Measurements from ENCODE around the gene NQO2.
"Not testable (repeated sequence)": the region's sequence is repeated elsewhere in the genome, so short reads cannot be mapped to it uniquely, and the experiment has no call there.

Gene NQO2

DNA sequence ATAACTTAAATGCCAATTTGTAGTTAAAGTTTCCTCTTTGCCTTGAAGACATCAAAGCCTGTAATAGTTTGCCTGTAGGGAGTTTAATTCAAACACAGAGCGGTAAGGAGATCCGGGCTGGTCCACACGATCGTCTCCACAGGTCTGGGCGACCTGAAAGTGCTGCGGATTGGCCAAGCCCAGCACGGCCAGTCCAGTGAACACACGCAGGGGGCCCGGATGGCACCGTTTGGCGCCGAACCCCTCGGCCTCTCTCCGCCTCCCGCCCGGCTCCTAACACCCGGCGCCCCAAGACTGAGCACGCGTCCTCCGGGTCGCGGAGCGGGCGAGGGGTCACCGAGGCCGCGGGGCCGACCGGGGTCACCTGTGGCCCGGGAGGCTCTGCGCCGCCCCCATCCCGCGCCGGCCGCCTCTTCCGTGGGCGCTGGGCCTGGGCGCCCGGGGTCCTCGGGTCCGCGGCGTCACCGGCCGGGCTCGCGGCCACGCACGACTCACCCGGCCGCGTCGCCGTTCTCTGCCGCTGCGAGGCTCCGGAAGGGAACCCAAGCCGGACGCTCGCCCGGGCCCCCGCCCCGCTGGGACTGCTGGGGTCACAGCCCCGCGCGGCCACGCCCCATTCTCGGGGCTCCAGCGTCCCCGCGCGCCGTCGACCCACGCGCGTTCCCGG is 28.8 kb upstream of the NQO2 start:
- Histone ChIP-seq H3K27ac (peak overlapping the region; percentile 71), H3K36me3 (no peaks in the 10 kb centered on the region), H3K9me3 (ENCODE audit: severe bottlenecking) (peaks cover 3% of the 10 kb centered on the region), H3K4me3 (ENCODE audit: low read depth, low read length) (peak overlapping the region; percentile 76), H3K27me3 (ENCODE audit: insufficient read depth, low read depth, severe bottlenecking) (no peaks in the 10 kb centered on the region)
- DNase-seq = peak; percentile 76
- TF ChIP-seq, protein P1, sequence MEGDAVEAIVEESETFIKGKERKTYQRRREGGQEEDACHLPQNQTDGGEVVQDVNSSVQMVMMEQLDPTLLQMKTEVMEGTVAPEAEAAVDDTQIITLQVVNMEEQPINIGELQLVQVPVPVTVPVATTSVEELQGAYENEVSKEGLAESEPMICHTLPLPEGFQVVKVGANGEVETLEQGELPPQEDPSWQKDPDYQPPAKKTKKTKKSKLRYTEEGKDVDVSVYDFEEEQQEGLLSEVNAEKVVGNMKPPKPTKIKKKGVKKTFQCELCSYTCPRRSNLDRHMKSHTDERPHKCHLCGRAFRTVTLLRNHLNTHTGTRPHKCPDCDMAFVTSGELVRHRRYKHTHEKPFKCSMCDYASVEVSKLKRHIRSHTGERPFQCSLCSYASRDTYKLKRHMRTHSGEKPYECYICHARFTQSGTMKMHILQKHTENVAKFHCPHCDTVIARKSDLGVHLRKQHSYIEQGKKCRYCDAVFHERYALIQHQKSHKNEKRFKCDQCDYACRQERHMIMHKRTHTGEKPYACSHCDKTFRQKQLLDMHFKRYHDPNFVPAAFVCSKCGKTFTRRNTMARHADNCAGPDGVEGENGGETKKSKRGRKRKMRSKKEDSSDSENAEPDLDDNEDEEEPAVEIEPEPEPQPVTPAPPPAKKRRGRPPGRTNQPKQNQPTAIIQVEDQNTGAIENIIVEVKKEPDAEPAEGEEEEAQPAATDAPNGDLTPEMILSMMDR (IDR thresholded peaks at IDR 0.05; ENCODE audit: low read depth, low read length) = no peak

DNA sequence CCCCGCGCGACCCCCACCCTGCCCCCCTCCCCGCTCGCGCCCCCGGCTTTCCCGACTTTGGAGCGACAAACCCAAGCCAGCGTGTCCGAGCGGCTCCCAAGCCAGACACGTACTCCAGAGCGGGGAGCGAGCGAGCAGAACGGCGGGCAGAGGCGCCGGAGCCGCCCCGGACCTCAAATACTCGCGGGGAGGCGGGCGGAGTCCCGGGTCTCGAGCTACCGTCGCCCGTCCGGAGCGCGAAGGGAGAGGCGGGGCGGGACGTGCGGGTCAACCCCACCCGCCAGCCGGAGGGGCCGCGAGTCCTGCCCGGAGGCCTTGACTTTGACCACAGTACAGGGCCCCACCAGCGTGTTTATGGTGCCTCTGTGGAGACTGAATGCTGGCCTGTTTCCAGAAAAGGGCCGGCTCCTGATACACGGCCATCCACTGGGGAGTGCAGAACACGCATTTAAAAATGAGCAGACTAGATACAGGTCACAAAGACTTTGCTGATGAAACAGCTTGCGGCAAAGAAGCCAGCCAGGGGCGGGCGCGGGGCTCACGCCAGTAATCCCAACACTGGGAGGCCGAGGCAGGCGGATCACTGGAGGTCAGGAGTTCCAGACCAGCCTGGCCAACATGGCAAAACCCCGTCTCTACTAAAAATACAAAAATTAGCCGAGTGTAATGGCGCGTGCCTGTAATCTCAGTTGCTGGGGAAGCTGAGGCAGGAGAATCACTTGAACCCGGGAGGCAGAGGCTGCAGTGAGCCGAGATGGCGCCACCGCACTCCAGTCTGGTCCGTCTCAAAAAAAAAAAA is 28.1 kb upstream of the NQO2 start, which contains the start of gene SERPINB6:
Gene SERPINB6 (minus strand): TSS at position 148 of the 799 bp plus-strand sequence. CDS start 12,235 bp downstream, outside the sequence.
- TF ChIP-seq, protein P1 (IDR thresholded peaks at IDR 0.05; ENCODE audit: low read depth, low read length) = no peak
- Histone ChIP-seq H3K27me3 (ENCODE audit: insufficient read depth, low read depth, severe bottlenecking) (no peaks in the 10 kb centered on the region), H3K36me3 (no peaks in the 10 kb centered on the region), H3K9me3 (ENCODE audit: severe bottlenecking) (peaks cover 3% of the 10 kb centered on the region), H3K27ac (peak within 1 kb of the TSS; percentile 71), H3K4me3 (ENCODE audit: low read depth, low read length) (peak within 1 kb of the TSS; percentile 76)
- peak; percentile 72 for DNase-seq

DNA sequence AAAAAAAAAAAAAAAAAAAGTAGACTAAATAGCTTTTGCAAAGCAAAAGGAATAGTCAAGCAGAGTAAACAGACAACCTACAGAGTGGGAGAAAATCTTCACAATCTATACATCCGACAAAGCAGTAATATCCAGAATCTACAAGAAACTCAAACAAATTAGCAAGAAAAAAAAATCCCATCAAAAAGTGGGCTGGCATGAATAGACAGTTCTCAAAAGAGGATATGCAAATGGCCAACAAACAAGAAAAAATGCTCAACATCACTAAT is 27.5 kb upstream of the NQO2 start:
- not testable (repeated sequence) for H3K27ac ChIP-seq; H3K36me3 ChIP-seq; H3K9me3 ChIP-seq (ENCODE audit: severe bottlenecking); DNase-seq; H3K27me3 ChIP-seq (ENCODE audit: insufficient read depth, low read depth, severe bottlenecking)
- peak overlapping the region; percentile 76 for H3K4me3 ChIP-seq (ENCODE audit: low read depth, low read length)

DNA sequence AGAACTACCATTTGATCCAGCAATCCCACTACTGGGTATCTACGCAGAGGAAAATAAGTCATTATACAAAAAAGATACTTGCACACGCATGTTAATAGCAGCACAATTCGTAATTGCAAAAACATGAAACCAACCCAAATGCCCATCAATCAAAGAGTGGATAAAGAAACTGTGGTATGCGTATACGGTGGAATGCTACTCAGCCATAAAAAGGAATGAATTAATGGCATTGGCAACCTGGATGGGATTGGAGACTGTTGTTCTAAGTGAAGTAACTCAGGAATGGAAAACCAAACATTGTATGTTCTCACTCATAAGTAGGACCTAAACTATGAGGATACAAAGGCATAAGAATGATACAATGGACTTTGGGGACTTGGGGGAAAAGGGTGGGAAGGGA is 27.0 kb upstream of the NQO2 start:
- not testable (repeated sequence) for H3K4me3 ChIP-seq (ENCODE audit: low read depth, low read length); DNase-seq; H3K27ac ChIP-seq; H3K27me3 ChIP-seq (ENCODE audit: insufficient read depth, low read depth, severe bottlenecking); H3K9me3 ChIP-seq (ENCODE audit: severe bottlenecking); H3K36me3 ChIP-seq

DNA sequence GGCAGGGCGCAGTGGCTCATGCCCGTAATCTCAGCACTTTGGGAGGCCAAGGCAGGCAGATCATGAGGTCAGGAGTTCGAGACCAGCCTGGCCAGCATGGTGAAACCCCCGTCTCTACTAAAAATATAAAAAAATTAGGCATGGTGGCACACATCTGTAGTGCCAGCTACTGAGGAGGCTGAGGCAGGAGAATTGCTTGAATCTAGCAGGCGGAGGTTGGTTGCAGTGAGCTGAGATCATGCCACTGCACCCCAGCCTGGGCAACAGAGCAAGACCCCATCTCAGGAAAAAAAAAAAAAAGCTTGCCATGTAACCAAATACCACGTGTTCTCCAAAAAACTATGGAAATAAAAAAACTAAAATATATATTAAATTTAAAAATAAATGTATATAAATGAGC is 26.5 kb upstream of the NQO2 start:
- H3K9me3 ChIP-seq (ENCODE audit: severe bottlenecking); H3K36me3 ChIP-seq; H3K27ac ChIP-seq; DNase-seq; H3K4me3 ChIP-seq (ENCODE audit: low read depth, low read length); H3K27me3 ChIP-seq (ENCODE audit: insufficient read depth, low read depth, severe bottlenecking): not testable (repeated sequence)

DNA sequence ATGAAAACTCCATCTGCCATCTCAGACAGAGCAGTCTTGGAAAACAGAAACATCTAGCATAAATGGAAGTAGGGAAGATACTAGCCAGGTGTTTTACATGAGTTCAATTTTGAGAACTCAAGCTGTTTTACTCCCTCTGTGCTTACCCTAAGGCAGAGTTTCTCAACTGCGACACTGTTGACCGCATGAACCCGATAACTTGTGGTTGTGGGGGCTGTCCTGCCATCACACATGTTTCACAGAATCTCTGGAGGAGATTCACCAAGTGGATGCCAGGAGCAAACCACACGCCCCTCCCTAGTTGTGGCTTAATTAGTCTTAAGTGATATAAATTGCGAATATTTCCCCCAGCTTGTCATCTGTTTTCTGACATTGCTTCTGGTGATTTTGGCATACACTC is 26.0 kb upstream of the NQO2 start:
- Histone ChIP-seq H3K9me3 (ENCODE audit: severe bottlenecking) (peaks cover 3% of the 10 kb centered on the region), H3K27ac (no peak overlapping the region), H3K36me3 (no peaks in the 10 kb centered on the region), H3K4me3 (ENCODE audit: low read depth, low read length) (no peak overlapping the region), H3K27me3 (ENCODE audit: insufficient read depth, low read depth, severe bottlenecking) (no peaks in the 10 kb centered on the region)
- TF ChIP-seq, protein P1 (IDR thresholded peaks at IDR 0.05; ENCODE audit: low read depth, low read length) = no peak
- DNase-seq = no peak

DNA sequence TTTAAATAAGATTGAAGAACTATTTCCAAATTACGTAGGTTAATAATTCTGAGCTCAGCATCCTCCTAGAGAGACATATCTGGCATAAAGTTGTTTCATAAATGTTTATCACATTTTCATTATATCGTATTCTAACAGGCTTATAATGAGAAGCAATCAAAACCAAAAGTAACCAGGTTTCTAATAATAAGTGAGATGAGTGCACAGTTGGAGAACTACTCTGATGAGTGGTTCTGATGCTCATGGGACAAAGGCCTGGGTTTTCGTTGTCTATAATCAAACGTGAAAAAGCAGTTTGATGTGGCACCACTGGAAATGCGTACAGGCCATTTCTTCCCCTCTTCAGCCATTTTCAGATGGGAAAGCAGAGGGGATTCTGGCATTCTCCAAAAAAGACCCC is 23.6 kb upstream of the NQO2 start:
- Histone ChIP-seq H3K27me3 (ENCODE audit: insufficient read depth, low read depth, severe bottlenecking) (no peaks in the 10 kb centered on the region), H3K4me3 (ENCODE audit: low read depth, low read length) (no peak overlapping the region), H3K36me3 (no peaks in the 10 kb centered on the region), H3K27ac (no peak overlapping the region), H3K9me3 (ENCODE audit: severe bottlenecking) (peaks cover 3% of the 10 kb centered on the region)
- DNase-seq = no peak
- TF ChIP-seq, protein P1 (IDR thresholded peaks at IDR 0.05; ENCODE audit: low read depth, low read length) = no peak
